Endodermal cell (in vitro differentiated cells): ENCODE data around the gene RAB28. TPM values are rescaled to one million over a fixed set of nuclear protein-coding genes. Genes with fewer than 3 reads are reported as not detected.

ENCODE experiments used
- DNase-seq: peaks from one replicate; pipeline ENCODE4 v3.0.0-alpha.2; 2017
- H3K27ac ChIP-seq: 2 replicates; pipeline ENCODE4 v1.5.1; 2013; ENCODE audit warnings: mild to moderate bottlenecking, low read depth, low read length, moderate library complexity
- H3K27me3 ChIP-seq: 2 replicates; pipeline ENCODE4 v1.6.1; 2013; ENCODE audit warnings: mild to moderate bottlenecking, low read length, moderate library complexity; ENCODE audit not compliant: insufficient read depth, control insufficient read depth, poor library complexity, severe bottlenecking
- H3K36me3 ChIP-seq: 2 replicates; pipeline ENCODE4 v1.7.0; 2013; ENCODE audit warnings: mild to moderate bottlenecking, low read length, moderate library complexity; ENCODE audit not compliant: control insufficient read depth, insufficient read depth
- H3K4me1 ChIP-seq: one replicate; pipeline ENCODE4 v1.7.0; 2013; ENCODE audit warnings: low read length; ENCODE audit not compliant: control insufficient read depth, insufficient read depth
- H3K4me3 ChIP-seq: 2 replicates; pipeline ENCODE4 v1.5.1; 2013; ENCODE audit warnings: mild to moderate bottlenecking, low read length, moderate library complexity
- H3K9ac ChIP-seq: 2 replicates; pipeline ENCODE4 v1.6.1; 2013; ENCODE audit warnings: mild to moderate bottlenecking, low read length, moderate library complexity; ENCODE audit not compliant: poor library complexity, severe bottlenecking; ENCODE audit errors: extremely low read depth
- H3K9me3 ChIP-seq: 2 replicates; pipeline ENCODE4 v1.6.1; 2013; ENCODE audit warnings: mild to moderate bottlenecking, low read length, moderate library complexity; ENCODE audit not compliant: control insufficient read depth
- H3K27ac Mint-ChIP-seq: 2 replicates; pipeline ENCODE4 v1.8.0; 2020; ENCODE audit warnings: mixed read lengths
- H3K27me3 Mint-ChIP-seq: 2 replicates; pipeline ENCODE4 v1.8.0; 2021; ENCODE audit warnings: mild to moderate bottlenecking, mixed read lengths; ENCODE audit not compliant: insufficient read depth
- H3K36me3 Mint-ChIP-seq: 2 replicates; pipeline ENCODE4 v1.8.0; 2020; ENCODE audit warnings: low read depth, mixed read lengths
- H3K4me1 Mint-ChIP-seq: 2 replicates; pipeline ENCODE4 v1.8.0; 2020; ENCODE audit warnings: mixed read lengths
- H3K4me3 Mint-ChIP-seq: 2 replicates; pipeline ENCODE4 v1.8.0; 2020; ENCODE audit warnings: mild to moderate bottlenecking, moderate library complexity, mixed read lengths
- H3K9me3 Mint-ChIP-seq: 2 replicates; pipeline ENCODE4 v1.8.0; 2020; ENCODE audit warnings: mild to moderate bottlenecking, mixed read lengths
- WGBS, 2 experiments: methylation state at CpG; one replicate each; pipeline versions ENCODE4 v1.1.5 to v1.1.7; 2013; ENCODE audit warnings: missing lambda C conversion rate in 2 of 2, mixed read lengths in 1 of 2; ENCODE audit not compliant: insufficient coverage in 1 of 2, insufficient read length in 1 of 2; 5-methylcytosine and 5-hydroxymethylcytosine counted together
- total RNA-seq, 2 donors: library from RNA; stranded (reverse); fragmentation: NEBNext Ultra II Directional in 1 of 2; extraction: Animal tissue kit (Norgen Biotek cat#: 25700) in 1 of 2; gene quantifications; 2 replicates in 1 of 2; 3 replicates in 1 of 2; pipeline ENCODE4 v1.2.1, GENCODE V29; 2021
- TF ChIP-seq, protein P1 (sequence below): fragments of 200-600 bp; sonication (generic); conservative IDR thresholded peaks from 2 replicates; pipeline ENCODE4 v1.5.0; 2021; ENCODE audit warnings: antibody characterized with exemption, mild to moderate bottlenecking

Gene RAB28
- total RNA-seq, 2 donors from 2014 or later: 24.6 to 25.7 TPM

DNA sequence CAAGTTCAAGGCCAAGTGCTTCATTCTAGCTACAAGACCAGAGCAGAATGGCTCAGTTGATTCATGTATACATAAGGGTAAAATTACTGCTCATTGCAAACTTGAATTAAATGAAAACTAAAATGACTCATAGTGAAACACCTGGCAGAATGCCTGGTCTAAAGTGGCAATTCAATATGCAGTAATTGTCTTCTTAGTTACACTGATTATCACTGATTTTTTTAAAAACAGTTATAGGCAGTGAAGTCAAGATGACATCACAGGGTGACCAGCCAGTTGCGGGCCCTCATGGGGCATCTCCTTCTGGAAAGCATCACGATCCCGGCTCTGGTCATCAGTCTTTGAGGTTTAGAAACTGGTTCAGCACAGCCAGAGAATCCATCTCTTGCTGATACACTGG is 154.2 kb downstream of the RAB28 start:
- Mint-ChIP-seq H3K36me3 (no peaks in the 10 kb centered on the region), H3K4me1 (peaks cover 6% of the 10 kb centered on the region), H3K27ac (no peak overlapping the region), H3K9me3 (no peaks in the 10 kb centered on the region), H3K27me3 (no peaks in the 10 kb centered on the region), H3K4me3 (no peak overlapping the region)
- Histone ChIP-seq H3K27ac (no peak overlapping the region), H3K36me3 (no peaks in the 10 kb centered on the region), H3K9me3 (no peaks in the 10 kb centered on the region), H3K4me3 (no peak overlapping the region), H3K9ac (no peak overlapping the region), H3K4me1 (no peaks in the 10 kb centered on the region), H3K27me3 (no peaks in the 10 kb centered on the region)
- TF ChIP-seq, protein P1, sequence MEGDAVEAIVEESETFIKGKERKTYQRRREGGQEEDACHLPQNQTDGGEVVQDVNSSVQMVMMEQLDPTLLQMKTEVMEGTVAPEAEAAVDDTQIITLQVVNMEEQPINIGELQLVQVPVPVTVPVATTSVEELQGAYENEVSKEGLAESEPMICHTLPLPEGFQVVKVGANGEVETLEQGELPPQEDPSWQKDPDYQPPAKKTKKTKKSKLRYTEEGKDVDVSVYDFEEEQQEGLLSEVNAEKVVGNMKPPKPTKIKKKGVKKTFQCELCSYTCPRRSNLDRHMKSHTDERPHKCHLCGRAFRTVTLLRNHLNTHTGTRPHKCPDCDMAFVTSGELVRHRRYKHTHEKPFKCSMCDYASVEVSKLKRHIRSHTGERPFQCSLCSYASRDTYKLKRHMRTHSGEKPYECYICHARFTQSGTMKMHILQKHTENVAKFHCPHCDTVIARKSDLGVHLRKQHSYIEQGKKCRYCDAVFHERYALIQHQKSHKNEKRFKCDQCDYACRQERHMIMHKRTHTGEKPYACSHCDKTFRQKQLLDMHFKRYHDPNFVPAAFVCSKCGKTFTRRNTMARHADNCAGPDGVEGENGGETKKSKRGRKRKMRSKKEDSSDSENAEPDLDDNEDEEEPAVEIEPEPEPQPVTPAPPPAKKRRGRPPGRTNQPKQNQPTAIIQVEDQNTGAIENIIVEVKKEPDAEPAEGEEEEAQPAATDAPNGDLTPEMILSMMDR: no peak
- no peak for DNase-seq
- WGBS, 2 experiments: 93 to 100% methylated on average over 2 to 3 of the region's 3 CpGs

DNA sequence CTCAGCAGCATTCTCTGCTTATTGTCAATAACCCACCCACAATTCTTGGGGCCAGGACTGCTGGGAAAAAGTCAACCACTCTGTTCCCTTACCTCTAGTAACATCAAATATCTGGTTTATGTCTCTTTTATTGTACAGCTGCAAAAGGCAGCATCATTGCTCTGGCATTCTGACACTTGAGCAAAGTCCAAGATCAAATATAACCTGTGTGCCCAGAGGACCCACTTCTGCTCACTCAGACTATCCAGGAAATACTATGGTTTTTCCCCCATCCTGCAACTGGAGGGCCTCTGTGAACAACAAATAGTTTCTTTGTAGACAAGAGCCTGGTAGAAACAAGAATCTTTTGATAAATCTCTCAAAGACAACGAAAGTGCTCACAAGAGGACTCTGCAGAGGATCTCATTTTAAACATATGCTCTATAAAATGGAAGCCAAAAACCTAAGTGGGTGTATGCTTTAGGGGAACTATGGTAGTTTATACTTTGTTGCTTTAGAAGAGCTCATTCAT is 154.7 kb downstream of the RAB28 start:
- H3K36me3 Mint-ChIP-seq: no peaks in the 10 kb centered on the region
- H3K4me3 Mint-ChIP-seq: no peak overlapping the region
- H3K4me1 ChIP-seq: no peaks in the 10 kb centered on the region
- H3K36me3 ChIP-seq: no peaks in the 10 kb centered on the region
- peaks cover 6% of the 10 kb centered on the region for H3K4me1 Mint-ChIP-seq
- H3K27ac Mint-ChIP-seq: no peak overlapping the region
- H3K9me3 Mint-ChIP-seq: no peaks in the 10 kb centered on the region
- H3K4me3 ChIP-seq: no peak overlapping the region
- no peak overlapping the region for H3K27ac ChIP-seq
- no peak overlapping the region for H3K9ac ChIP-seq
- TF ChIP-seq, protein P1: no peak
- H3K27me3 ChIP-seq: no peaks in the 10 kb centered on the region
- no peak for DNase-seq
- WGBS, 2 experiments: 95% methylated on average over 1 of the region's 1 CpG; no CpG with 5 or more reads in 1 of the 2 experiments
- no peaks in the 10 kb centered on the region for H3K27me3 Mint-ChIP-seq
- H3K9me3 ChIP-seq: no peaks in the 10 kb centered on the region

DNA sequence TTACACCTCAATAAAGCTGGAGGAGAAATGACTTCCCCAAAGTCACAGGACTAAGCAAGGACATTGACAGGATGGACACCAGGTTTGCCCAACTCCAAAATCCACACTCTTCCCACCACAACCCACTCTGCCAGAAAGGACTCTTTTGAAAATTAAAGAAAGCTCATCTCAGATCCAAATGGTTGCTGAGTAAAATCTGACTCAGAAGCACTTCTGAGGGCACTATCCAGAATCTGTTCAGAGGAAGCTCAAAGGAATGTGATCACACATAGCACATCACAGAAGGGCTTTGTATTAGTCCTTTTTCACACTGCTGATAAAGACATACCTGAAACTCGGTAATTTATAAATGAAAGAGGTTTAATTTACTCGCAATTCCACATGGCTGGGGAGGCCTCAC is 155.5 kb downstream of the RAB28 start:
- no peak overlapping the region for H3K27ac Mint-ChIP-seq

More for the DNA sequence above, 155.5 kb downstream of the RAB28 start:
- Mint-ChIP-seq H3K9me3 (no peaks in the 10 kb centered on the region), H3K27me3 (no peaks in the 10 kb centered on the region), H3K4me3 (no peak overlapping the region), H3K4me1 (peaks cover 5% of the 10 kb centered on the region), H3K36me3 (no peaks in the 10 kb centered on the region)
- DNase-seq: no peak
- 98% methylated on average over 2 of the region's 2 CpGs; no CpG with 5 or more reads in 1 of the 2 experiments for WGBS, 2 experiments
- no peak overlapping the region for H3K4me3 ChIP-seq
- no peaks in the 10 kb centered on the region for H3K9me3 ChIP-seq
- TF ChIP-seq, protein P1: no peak
- H3K36me3 ChIP-seq: no peaks in the 10 kb centered on the region
- no peak overlapping the region for H3K9ac ChIP-seq
- no peaks in the 10 kb centered on the region for H3K4me1 ChIP-seq
- H3K27ac ChIP-seq: no peak overlapping the region
- H3K27me3 ChIP-seq: no peaks in the 10 kb centered on the region
